ENCODE measurements around the gene CTNNB1.

The CTNNB1 gene

DNA sequence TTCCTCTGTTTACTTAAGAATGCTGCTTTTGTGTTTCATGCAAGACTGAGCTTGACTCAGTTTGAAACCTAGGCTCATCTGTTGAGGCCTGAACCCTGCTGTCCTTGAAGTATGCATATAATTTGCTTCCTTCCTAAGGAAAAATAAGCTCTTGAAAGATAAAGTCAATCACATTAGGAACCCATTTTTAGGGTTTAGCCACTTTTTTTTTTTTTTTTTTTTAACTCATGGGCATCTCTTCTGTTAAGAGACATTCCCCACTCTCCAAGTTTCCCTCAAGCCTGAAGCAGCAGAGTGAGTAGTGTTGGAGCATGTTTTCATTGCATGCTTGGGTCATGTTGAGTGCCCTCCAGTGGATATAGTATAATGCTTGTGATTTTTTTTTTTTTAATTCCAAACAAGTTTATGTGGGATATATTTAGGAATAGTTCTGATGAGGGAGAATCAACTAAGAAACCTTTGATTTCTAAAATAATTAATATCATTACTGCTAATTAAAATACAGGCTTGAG, 3.6 kb downstream of the CTNNB1 start:
- no peak for TF ChIP-seq TAF1 (IDR thresholded peaks at IDR 0.05; ENCODE audit: borderline replicate concordance, insufficient read depth, low read length)
- no peak for TF ChIP-seq POLR2AphosphoS5 (IDR thresholded peaks at IDR 0.05; ENCODE audit: low read depth, low read length)
- TF ChIP-seq FOXP2 (optimal IDR thresholded peaks at IDR 0.05; ENCODE audit: borderline replicate concordance, extremely low read depth, extremely low read length, insufficient read depth) = no peak
- TF ChIP-seq, protein P1, sequence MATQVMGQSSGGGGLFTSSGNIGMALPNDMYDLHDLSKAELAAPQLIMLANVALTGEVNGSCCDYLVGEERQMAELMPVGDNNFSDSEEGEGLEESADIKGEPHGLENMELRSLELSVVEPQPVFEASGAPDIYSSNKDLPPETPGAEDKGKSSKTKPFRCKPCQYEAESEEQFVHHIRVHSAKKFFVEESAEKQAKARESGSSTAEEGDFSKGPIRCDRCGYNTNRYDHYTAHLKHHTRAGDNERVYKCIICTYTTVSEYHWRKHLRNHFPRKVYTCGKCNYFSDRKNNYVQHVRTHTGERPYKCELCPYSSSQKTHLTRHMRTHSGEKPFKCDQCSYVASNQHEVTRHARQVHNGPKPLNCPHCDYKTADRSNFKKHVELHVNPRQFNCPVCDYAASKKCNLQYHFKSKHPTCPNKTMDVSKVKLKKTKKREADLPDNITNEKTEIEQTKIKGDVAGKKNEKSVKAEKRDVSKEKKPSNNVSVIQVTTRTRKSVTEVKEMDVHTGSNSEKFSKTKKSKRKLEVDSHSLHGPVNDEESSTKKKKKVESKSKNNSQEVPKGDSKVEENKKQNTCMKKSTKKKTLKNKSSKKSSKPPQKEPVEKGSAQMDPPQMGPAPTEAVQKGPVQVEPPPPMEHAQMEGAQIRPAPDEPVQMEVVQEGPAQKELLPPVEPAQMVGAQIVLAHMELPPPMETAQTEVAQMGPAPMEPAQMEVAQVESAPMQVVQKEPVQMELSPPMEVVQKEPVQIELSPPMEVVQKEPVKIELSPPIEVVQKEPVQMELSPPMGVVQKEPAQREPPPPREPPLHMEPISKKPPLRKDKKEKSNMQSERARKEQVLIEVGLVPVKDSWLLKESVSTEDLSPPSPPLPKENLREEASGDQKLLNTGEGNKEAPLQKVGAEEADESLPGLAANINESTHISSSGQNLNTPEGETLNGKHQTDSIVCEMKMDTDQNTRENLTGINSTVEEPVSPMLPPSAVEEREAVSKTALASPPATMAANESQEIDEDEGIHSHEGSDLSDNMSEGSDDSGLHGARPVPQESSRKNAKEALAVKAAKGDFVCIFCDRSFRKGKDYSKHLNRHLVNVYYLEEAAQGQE (IDR thresholded peaks at IDR 0.05; ENCODE audit: insufficient read depth in 1 of 2, low read depth in 2 of 2, low read length in 2 of 2) = no peak
- no peak for TF ChIP-seq SIN3A (IDR thresholded peaks at IDR 0.05; ENCODE audit: borderline replicate concordance, insufficient read depth, low read length)

GRCh38 chr3:41204369-41204768, 5.1 kb downstream of the CTNNB1 start:
- TF ChIP-seq, protein P1 (IDR thresholded peaks at IDR 0.05; ENCODE audit: insufficient read depth in 1 of 2, low read depth in 2 of 2, low read length in 2 of 2) = no peak
- TF ChIP-seq TAF1 (IDR thresholded peaks at IDR 0.05; ENCODE audit: borderline replicate concordance, insufficient read depth, low read length) (no peak), FOXP2 (optimal IDR thresholded peaks at IDR 0.05; ENCODE audit: borderline replicate concordance, extremely low read depth, extremely low read length, insufficient read depth) (no peak), SIN3A (IDR thresholded peaks at IDR 0.05; ENCODE audit: borderline replicate concordance, insufficient read depth, low read length) (no peak), POLR2AphosphoS5 (IDR thresholded peaks at IDR 0.05; ENCODE audit: low read depth, low read length) (no peak)

- TF ChIP-seq FOXP2 (optimal IDR thresholded peaks at IDR 0.05; ENCODE audit: borderline replicate concordance, extremely low read depth, extremely low read length, insufficient read depth) (no peak), POLR2AphosphoS5 (IDR thresholded peaks at IDR 0.05; ENCODE audit: low read depth, low read length) (no peak), SIN3A (IDR thresholded peaks at IDR 0.05; ENCODE audit: borderline replicate concordance, insufficient read depth, low read length) (no peak), TAF1 (IDR thresholded peaks at IDR 0.05; ENCODE audit: borderline replicate concordance, insufficient read depth, low read length) (no peak)
- TF ChIP-seq, protein P1 (IDR thresholded peaks at IDR 0.05; ENCODE audit: insufficient read depth in 1 of 2, low read depth in 2 of 2, low read length in 2 of 2) = no peak
Measured at GRCh38 chr3:41205591-41205990, 6.3 kb downstream of the CTNNB1 start.

DNA sequence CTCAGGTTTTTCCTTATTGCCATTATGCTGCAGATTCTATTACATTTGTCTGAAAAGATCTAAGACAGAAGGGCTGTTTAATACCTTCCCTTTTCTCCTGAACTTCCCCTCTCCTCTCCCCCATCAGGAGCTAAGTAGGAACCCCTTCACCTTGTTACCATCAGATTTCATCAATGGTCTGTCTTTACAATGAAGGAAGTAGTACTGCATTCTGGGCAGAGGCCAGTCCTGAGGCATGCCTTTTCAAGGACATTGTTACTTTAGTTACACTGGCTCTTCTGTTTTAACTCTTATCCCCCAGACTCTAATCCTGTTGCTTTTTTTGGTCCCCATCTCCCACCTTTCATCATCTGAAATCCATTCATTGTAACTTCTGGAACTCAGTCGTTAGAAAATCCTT, 8.1 kb downstream of the CTNNB1 start:
- TF ChIP-seq, protein P1 (IDR thresholded peaks at IDR 0.05; ENCODE audit: insufficient read depth in 1 of 2, low read depth in 2 of 2, low read length in 2 of 2) = no peak
- TF ChIP-seq TAF1 (IDR thresholded peaks at IDR 0.05; ENCODE audit: borderline replicate concordance, insufficient read depth, low read length) (no peak), SIN3A (IDR thresholded peaks at IDR 0.05; ENCODE audit: borderline replicate concordance, insufficient read depth, low read length) (no peak), POLR2AphosphoS5 (IDR thresholded peaks at IDR 0.05; ENCODE audit: low read depth, low read length) (no peak), FOXP2 (optimal IDR thresholded peaks at IDR 0.05; ENCODE audit: borderline replicate concordance, extremely low read depth, extremely low read length, insufficient read depth) (no peak)

All from PFSK-1 (cell line).